Hepatocyte (in vitro differentiated cells): ENCODE data around the gene CAMK2G. TPM values are rescaled to one million over a fixed set of nuclear protein-coding genes. Genes with fewer than 3 reads are reported as not detected.
"Not testable (repeated sequence)": the region's sequence is repeated elsewhere in the genome, so short reads cannot be mapped to it uniquely, and the experiment has no call there.

ENCODE experiments used
- DNase-seq: peaks from one replicate; pipeline ENCODE4 v3.0.0-alpha.2; 2016; ENCODE audit warnings: low spot score
- H2AFZ ChIP-seq: fragments of 200-600 bp; sonication (generic); 2 replicates; pipeline ENCODE4 v1.6.0; 2016; ENCODE audit warnings: antibody characterized with exemption, mild to moderate bottlenecking
- H3K27ac ChIP-seq: fragments of 200-600 bp; sonication (generic); 2 replicates; pipeline ENCODE4 v1.5.1; 2016; ENCODE audit warnings: mild to moderate bottlenecking
- H3K27me3 ChIP-seq: fragments of 200-600 bp; sonication (generic); 2 replicates; pipeline ENCODE4 v1.6.1; 2016
- H3K36me3 ChIP-seq: fragments of 200-600 bp; sonication (generic); replicated peaks from 2 replicates; pipeline ENCODE4 v1.5.1; 2016; ENCODE audit warnings: low read depth; ENCODE audit not compliant: insufficient read depth
- H3K4me1 ChIP-seq: fragments of 200-600 bp; sonication (generic); 2 replicates; pipeline ENCODE4 v1.5.1; 2016; ENCODE audit warnings: mild to moderate bottlenecking, moderate library complexity; ENCODE audit not compliant: insufficient read depth
- H3K4me2 ChIP-seq: fragments of 200-600 bp; sonication (generic); 2 replicates; pipeline ENCODE4 v1.6.0; 2016
- H3K4me3 ChIP-seq: fragments of 200-600 bp; sonication (generic); 2 replicates; pipeline ENCODE4 v1.5.1; 2016; ENCODE audit warnings: mild to moderate bottlenecking
- H3K79me2 ChIP-seq: fragments of 200-600 bp; sonication (generic); 2 replicates; pipeline ENCODE4 v1.6.0; 2017; ENCODE audit warnings: mild to moderate bottlenecking
- H3K9me2 ChIP-seq: fragments of 200-600 bp; sonication (generic); replicated peaks from 2 replicates; pipeline ENCODE4 v1.6.0; 2017; ENCODE audit warnings: mild to moderate bottlenecking; ENCODE audit not compliant: insufficient read depth
- H3K9me3 ChIP-seq: fragments of 200-600 bp; sonication (generic); 2 replicates; pipeline ENCODE4 v1.5.1; 2016; ENCODE audit warnings: low read depth, mild to moderate bottlenecking
- H4K20me1 ChIP-seq: fragments of 200-600 bp; sonication (generic); 2 replicates; pipeline ENCODE4 v1.6.0; 2016; ENCODE audit warnings: mild to moderate bottlenecking; ENCODE audit not compliant: insufficient read depth, poor library complexity, severe bottlenecking
- EZH2 ChIP-seq: fragments of 200-600 bp; sonication (generic); IDR thresholded peaks from 2 replicates; pipeline ENCODE4 v1.6.1; 2016; ENCODE audit warnings: antibody characterized with exemption, mild to moderate bottlenecking, borderline replicate concordance
- EZH2phosphoT487 ChIP-seq: fragments of 200-600 bp; sonication (generic); IDR thresholded peaks from one replicate; pipeline ENCODE4 v1.6.1; 2018; ENCODE audit warnings: antibody characterized with exemption, mild to moderate bottlenecking, low read depth, moderate library complexity; ENCODE audit not compliant: unreplicated experiment, severe bottlenecking
- WGBS: methylation state at CpG from one replicate; pipeline ENCODE4 v1.1.6; 2016; ENCODE audit warnings: low lambda C conversion rate; ENCODE audit errors: missing lambda C conversion rate; 5-methylcytosine and 5-hydroxymethylcytosine counted together
- polyA plus RNA-seq: library from polyadenylated mRNA; unstranded; fragments of >200 nt; fragmentation: Nextera tagmentation; extraction: Ambion mirVana; gene quantifications from 2 replicates; pipeline ENCODE4 v1.2.1, GENCODE V29; 2016
- total RNA-seq: library from RNA; depleted of rRNA; stranded (reverse); fragments of >200 nt; gene quantifications from 2 replicates; pipeline ENCODE4 v1.2.3, GENCODE V29; 2014
- TF ChIP-seq, protein P1 (sequence below): fragments of 200-600 bp; sonication (generic); IDR thresholded peaks from 2 replicates; pipeline ENCODE4 v1.5.1; 2016; ENCODE audit warnings: antibody characterized with exemption, mild to moderate bottlenecking; ENCODE audit not compliant: poor library complexity

The CAMK2G gene
- total and polyA plus RNA-seq, 2 experiments from 2014 or later, result 5.2 to 25.0 TPM

DNA sequence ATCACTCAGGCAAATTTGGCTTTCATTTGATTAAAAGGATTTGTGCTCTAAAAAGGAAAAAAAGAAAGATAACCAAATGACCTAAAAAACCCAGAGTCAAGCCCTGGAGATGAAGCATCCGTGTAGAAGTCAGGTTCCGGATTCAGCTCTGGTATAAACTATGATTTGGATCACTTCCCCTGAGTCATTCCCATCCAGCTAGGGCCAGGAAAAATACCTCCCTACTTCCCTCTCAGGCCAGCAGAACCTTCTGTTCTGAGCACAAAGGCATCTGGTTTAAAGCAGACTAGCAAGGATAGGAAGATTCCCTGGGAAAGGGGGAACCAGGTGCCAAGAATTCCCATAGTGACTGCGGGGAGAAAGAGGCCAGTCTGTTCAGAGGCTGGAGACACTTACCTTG is 37.3 kb downstream of the CAMK2G start:
- H4K20me1 ChIP-seq, result no peaks in the 10 kb centered on the region
- DNase-seq, result no peak
- H3K27ac ChIP-seq, result no peak overlapping the region
- no peaks in the 10 kb centered on the region for H3K27me3 ChIP-seq
- no peak overlapping the region for H3K4me3 ChIP-seq
- WGBS, result 91% methylated on average over 3 of the region's 3 CpGs
- H3K4me2 ChIP-seq, result no peak overlapping the region
- no peaks in the 10 kb centered on the region for H3K4me1 ChIP-seq
- H3K36me3 ChIP-seq, result no peaks in the 10 kb centered on the region
- no peak overlapping the region for H2AFZ ChIP-seq
- no peaks in the 10 kb centered on the region for H3K9me2 ChIP-seq
- no peaks in the 10 kb centered on the region for H3K9me3 ChIP-seq
- no peaks in the 10 kb centered on the region for H3K79me2 ChIP-seq
- TF ChIP-seq, protein P1, sequence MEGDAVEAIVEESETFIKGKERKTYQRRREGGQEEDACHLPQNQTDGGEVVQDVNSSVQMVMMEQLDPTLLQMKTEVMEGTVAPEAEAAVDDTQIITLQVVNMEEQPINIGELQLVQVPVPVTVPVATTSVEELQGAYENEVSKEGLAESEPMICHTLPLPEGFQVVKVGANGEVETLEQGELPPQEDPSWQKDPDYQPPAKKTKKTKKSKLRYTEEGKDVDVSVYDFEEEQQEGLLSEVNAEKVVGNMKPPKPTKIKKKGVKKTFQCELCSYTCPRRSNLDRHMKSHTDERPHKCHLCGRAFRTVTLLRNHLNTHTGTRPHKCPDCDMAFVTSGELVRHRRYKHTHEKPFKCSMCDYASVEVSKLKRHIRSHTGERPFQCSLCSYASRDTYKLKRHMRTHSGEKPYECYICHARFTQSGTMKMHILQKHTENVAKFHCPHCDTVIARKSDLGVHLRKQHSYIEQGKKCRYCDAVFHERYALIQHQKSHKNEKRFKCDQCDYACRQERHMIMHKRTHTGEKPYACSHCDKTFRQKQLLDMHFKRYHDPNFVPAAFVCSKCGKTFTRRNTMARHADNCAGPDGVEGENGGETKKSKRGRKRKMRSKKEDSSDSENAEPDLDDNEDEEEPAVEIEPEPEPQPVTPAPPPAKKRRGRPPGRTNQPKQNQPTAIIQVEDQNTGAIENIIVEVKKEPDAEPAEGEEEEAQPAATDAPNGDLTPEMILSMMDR, result no peak
- TF ChIP-seq EZH2phosphoT487 (no peak), EZH2 (no peak)

DNA sequence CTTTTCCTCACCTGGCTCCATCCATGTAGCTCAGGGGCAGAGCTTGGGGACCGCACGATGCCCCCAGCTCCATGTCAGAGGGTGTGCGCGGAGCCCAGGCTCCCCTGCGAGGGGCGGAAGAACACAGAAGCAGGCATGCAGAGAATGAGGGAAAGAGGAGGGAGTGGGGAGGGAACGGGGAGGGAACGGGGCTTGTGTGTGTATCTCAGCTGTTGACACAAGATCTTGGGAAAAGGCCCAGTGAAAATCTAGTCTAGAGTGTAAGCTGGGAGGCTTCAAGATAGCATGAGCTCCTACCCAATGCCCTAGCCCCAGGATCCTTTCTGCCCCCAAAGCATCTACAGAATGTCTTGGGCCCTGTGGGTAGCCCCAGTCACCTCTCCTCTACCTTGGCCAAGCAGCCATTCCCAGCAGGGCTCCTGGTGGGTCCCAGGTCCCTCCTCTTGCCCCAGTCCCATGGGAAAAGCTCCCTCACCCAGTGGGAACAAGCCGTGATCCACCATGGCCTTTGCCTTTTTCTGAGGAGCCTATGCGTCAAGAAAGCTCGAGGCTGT is 37.9 kb downstream of the CAMK2G start:
- Histone ChIP-seq H3K9me3 (no peaks in the 10 kb centered on the region), H3K4me1 (no peaks in the 10 kb centered on the region), H3K4me2 (no peak overlapping the region), H4K20me1 (no peaks in the 10 kb centered on the region), H3K27ac (no peak overlapping the region), H3K4me3 (no peak overlapping the region), H3K79me2 (no peaks in the 10 kb centered on the region), H3K9me2 (no peaks in the 10 kb centered on the region), H3K36me3 (no peaks in the 10 kb centered on the region), H3K27me3 (no peaks in the 10 kb centered on the region), H2AFZ (no peak overlapping the region)
- TF ChIP-seq EZH2phosphoT487 (no peak), EZH2 (no peak)
- TF ChIP-seq, protein P1, result no peak
- 95% methylated on average over 11 of the region's 11 CpGs for WGBS
- no peak for DNase-seq

DNA sequence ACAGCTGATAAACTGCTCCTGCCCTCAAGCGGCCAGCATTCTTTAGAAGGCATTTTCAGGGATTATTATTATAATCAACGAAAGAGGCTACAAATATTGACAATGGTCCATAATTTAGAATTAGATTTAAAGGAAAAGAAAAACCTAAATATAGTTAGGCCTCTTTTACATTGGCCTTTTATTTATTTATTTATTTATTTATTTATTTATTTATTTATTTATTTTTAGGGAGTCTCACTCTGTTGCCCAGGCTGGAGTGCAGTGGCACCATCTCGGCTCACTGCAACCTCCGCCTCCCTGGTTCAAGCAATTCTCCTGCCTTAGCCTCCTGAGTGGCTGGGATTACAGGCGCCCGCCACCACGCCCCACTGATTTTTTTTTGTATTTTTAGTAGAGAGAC is 45.3 kb downstream of the CAMK2G start:
- H3K79me2 ChIP-seq, H4K20me1 ChIP-seq, H3K4me3 ChIP-seq, H3K36me3 ChIP-seq, H3K27ac ChIP-seq, H3K27me3 ChIP-seq, DNase-seq, H3K9me3 ChIP-seq, H3K4me2 ChIP-seq, H3K9me2 ChIP-seq, H2AFZ ChIP-seq, H3K4me1 ChIP-seq: not testable (repeated sequence)
- WGBS, result 95% methylated on average over 7 of the region's 7 CpGs

DNA sequence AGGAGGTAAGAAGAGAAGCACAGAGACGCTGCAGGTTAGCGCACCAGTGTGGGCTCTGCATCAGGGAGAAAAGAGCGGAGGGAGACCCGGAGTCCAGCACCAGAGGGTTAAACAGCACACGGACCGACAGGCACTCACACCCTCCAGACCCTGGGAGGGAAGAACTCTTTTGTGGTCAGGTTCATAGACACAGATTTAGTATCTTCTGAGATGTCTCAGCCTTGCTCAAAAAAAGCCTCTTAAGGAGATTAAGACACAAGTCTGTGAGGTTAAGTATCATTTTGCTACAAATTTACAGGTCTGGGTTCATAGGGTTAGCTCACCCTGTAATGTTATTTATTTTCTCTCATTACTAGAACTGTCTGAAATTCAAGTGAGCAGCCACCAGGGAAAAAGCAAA is 46.2 kb downstream of the CAMK2G start:
- Histone ChIP-seq H3K27ac (no peak overlapping the region), H2AFZ (no peak overlapping the region), H3K79me2 (no peaks in the 10 kb centered on the region), H3K9me3 (no peaks in the 10 kb centered on the region), H3K4me2 (no peak overlapping the region), H3K36me3 (no peaks in the 10 kb centered on the region), H3K9me2 (no peaks in the 10 kb centered on the region), H3K4me1 (no peaks in the 10 kb centered on the region), H3K4me3 (no peak overlapping the region), H3K27me3 (no peaks in the 10 kb centered on the region), H4K20me1 (no peaks in the 10 kb centered on the region)
- TF ChIP-seq EZH2phosphoT487 (no peak), EZH2 (no peak)
- TF ChIP-seq, protein P1, result no peak
- no peak for DNase-seq
- WGBS, result 87% methylated on average over 6 of the region's 6 CpGs
